ENCODE measurements around the gene LETM1.

The LETM1 gene

DNA sequence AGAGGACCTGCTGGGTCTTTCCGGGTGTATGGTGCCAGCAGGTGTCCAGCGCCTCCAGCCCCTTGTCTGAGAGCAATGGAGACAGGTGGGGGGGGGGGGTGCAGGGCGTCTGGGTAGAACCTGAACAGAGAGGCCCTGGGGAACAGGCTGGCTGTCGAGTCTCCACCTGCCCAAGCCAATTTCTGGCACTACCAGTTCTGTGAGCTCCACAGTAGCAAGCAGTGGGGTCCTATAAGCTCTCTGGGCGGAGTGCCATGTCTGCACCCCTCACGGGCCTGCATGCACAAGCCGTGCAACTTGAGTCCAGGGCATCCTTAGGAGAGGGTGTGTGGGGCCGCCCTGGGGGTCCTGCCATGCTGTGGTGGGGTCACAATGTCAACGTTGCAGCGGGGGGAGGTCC lies 72.9 kb downstream of the LETM1 start:
- no peak for DNase-seq

DNA sequence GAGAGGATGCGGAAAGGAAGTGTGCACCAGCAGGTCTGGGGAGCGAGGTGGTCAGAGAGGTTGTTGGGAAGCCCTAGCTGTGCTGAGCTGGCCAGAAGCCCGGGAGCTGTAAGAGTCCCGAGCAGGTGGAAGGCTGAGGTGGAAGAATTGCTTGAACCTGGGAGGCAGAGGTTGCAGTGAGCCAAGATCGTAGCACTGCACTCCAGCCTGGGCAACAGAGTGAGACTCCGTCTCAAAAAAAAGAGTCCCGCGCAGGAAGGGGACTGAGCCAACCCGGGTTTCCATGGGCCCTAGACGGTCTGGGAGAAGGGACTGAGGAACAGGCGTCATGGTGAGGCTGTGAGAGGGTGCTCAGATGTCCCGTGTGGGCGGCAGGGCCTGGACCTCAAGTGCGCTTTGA lies 75.5 kb downstream of the LETM1 start:
- no peak for DNase-seq

DNA sequence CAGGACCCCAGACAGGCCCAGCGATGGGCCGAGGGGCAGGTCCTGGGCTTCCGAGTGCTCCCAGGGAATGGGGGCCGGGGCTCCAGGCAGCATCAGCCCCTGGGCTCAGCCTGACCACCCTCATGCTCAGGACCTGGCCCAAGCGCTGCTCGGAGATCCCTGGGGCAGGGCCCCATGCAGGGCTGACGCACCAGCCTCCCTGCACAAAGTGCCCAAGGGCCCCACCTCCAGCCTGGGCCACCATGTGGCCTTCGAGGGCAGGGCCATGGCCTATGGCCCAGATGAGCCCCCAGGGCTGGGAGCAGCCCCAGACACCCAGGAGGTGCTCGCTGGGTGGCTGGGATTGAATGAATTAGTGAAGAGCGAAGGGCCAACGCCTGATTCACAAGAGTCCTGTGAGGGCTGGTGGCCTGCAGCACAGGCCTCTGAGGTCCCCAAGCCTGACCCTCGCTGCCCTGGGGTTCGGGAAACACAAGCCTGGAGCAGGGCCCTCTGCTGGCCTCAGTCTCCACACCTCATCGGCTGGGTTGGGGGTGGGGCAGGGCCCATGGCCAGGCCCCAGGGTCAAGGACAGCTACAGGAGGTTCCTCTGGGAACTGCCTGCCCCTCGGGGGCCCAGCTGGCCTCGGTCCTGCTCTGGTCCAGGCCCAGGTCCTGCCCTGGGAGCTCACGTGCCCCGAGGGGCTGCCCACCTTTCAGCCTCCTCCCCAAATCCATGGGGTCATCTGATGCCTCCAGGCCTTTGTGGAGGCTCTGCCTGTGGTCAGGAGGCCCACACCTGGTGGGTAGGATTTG lies 76.2 kb downstream of the LETM1 start:
- peak in 4 of 56 donors; percentile 25 to 41 (median 36) for DNase-seq

DNA sequence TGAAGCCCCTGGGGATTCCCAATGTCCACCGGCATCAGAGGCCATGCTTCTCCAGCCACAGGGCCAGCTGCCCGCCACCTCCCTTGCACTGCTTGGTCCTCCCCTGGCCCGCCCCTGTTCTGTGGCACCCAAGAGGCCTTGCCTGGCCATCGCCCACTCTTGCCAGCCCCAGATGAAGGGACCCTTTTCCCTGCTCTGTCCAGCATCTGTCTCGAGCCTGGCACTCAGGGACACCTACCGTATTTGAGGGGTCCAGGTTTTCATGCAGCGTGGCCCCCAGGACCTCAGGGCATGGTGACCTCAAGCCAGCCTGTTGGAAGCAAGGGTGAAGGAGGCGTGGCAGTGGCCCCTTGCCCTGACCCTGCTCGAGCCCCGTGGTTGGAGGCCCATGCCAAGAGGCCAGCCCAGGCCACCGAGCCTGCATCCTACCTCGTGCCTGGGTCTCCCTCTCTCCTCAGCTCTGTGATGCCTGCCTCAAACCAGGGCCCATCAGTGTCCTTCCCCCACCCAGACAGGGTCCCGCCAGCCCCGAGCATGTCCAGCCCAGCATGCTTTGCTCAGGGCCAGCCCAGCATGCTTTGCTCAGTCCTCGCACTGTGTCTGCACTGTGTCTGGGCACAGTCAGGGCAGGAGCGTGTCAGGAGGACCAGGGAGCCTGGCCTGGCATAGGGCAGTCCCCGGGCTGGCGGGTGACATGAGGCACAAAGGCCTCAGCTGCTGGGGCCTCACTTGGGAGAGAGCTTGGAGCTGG lies 77.1 kb downstream of the LETM1 start:
- DNase-seq = peak in 3 of 56 donors; percentile 22 to 31 (median 23)

DNA sequence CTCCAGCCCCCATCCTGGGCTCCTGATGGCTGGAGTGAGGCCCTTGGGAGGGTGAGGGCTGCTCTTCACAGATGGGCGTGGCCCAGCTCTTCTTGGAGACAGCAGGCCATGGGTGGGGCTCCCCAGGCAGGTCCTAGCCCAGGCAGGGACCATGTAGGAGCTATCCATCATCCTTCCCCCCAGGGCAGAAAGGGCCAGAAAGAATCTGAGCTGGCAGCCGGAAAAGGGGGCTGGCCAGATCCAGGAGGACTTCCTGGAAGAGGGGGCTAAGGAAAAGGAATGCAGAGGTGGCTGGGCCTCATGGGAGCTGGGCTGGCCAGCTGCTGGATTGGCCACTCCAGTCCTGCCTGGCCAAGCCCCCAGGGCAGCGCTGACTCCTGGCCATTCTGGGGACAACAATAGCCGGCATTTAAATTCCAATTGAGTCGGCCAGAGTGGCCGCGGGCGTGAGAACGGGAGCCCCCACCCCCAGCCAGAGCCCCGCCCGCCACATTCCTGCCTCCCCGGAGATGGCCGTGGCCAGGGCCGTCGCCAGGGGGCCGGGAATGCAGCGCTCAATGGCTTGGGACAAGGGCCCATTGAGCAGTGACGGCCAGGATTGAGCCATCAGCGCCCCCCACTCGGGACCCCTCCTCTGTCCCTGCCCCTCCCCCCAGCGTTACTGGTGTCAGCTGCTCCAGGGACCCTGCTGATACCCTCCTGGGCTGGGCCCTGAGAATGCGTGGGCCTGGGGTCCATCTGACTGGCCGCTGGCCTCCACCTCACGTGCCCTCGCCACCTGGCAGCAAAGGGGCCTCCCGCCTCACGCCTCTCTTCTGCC lies 77.9 kb downstream of the LETM1 start:
- DNase-seq = peak in 39 of 56 donors; percentile 11 to 79 (median 53)

DNA sequence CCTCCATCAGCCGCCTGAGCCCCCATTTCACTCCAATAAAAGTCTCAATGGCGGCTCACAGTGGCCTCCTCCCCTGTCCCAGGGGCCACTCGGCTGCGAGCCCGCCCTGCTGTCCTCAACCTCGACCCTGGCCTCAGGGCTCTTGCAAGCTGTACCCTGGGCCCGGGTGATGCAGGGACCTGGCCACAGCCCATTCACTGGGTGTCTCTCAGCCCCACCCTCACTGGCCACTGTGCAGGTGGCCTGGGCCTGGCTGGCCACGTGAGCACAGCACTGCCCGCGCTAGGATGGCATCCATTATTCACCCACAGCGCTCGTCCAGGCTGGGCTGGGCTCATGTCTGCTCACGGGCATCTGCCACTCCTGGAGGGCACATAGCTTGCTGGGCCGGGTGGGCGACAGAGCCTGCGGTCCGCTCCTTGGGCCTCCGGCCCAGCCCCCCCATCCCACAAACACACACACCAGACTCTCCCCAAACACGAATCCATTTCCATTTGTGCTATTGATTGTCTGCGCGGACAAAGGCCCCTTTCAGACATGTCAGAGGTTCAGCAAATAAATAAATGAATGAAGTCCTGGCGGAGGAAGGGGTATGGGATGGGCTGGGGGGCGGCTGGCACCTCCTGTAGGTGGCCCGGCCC lies 79.3 kb downstream of the LETM1 start:
- peak in 13 of 56 donors; percentile 11 to 45 (median 27) for DNase-seq

DNA sequence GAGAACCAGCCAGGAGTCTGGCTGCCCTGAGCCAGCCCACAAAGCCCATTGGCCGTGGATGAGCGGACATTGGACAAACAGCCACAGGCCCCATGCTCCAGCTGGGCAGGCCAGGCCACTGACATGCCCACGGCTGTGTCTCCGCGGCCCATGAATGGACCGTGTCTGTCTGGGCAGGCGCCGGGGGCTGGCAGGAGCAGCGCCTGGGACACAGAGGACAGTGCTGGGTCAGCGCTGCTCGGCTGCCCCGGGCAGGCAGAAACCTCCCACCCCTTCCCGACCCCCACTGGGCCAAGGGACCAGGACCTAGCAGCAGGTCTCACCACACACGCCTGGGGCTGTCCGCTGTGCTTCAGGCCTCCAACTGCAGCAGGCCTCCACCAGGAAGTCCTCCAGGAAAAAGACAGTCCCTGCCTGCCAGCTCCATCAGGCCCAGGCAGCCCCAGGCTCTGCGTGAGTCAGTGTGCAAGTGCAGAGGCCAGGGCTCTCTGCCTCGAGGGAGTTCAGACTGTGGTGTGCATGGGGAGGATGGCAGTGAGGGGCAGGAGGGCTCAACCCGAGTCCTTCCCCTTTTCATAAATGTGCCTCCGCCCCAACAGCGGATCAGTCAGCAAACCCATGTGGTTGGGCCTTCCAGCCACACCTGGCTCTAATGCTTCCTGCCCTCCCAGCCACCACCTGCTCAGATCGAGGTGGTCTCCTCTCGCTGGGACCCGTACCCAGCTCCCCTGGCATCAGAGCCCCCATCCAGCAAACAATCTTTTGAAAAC lies 80.0 kb downstream of the LETM1 start:
- peak in 52 of 56 donors; percentile 15 to 90 (median 66) for DNase-seq

DNA sequence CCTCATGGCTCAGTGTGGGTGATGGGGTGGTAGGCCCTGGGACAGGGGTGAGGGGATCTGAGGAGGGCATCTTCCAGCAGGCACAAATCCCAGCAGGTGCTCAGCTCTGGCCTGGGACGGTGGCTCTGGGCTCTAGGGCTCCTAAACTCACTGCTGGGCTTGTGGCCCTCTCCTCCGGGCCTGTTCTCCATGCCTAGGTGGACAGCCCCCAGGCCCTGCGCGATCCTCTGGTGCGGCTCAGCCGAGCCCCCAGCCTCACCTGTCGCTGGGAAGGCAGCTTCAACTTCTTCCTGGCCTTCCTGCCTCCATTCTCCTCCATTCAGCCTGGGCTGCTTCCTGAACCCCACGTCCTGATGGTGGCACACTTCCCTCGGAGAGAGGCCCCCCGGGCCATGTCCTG lies 82.2 kb downstream of the LETM1 start:
- no peak for DNase-seq

DNA sequence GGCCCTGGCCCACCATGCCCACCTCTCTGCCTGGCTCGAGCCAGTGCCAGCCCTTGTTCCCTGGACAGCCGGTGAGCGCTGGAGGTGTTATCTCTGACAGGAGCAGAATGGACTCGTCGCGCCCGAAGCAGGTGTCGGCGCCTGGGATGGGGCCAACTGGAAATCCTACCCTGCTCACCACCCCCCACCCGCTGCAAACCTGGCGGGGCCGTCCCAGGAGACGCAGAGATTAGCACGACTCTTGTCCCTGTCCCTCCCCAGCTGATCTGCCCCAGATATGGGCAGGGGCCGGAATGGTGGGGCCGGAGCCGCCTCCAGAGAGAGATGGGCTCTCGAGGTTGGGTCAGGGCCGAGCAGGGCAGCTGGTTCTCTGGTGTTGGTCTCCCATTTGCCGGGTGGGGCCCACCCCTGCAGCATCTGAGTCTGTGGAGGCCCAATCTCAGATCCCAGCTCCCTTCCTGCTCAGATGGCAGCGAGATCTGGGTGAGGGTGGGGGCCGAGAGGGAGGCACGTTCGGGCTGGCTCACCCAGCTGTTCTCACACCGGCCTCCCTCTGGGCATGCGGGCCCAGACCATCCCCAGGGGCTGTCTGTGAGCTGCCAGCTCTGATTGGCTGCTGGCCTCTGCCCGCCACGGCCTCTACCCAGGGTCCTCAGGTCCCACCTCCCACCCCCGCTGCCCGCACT lies 83.0 kb downstream of the LETM1 start:
- DNase-seq = no peak

DNA sequence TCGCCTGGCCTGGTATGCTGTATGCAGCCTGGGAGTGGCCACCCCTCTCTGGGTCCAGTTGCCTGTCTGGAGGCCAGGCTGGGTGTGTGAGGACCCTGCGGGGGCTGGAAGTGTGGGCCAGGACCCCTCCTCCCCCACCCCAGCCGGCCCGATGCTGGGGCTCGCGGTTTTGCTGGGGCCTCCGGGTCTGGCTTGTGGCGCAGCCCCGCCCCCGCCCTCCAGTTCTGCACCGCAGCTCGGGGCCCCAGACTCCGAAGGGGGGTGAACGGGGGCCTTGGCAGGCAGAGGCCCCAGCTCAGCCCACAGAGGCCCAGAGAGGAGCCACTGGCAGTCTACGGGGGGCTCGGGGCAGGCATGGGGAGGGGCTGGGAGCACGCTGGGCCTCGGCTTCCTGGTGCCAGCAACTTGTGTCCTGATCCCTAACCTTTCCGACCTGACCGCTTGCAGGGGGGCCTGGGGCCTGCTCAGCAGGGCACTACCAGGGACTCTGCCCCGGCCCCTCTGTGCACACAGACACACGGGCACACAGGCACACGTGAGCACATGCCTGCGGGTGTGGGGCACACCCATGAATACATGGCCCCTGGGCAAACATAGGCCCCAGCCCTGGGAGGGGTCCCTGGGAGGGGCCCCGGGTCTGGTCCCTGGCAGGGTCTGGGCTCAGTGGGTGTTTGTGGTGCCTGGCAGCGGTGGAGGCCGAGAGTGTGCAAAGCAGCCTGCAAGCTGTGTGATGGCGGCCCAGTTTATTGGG lies 84.2 kb downstream of the LETM1 start:
- DNase-seq = no peak

DNA sequence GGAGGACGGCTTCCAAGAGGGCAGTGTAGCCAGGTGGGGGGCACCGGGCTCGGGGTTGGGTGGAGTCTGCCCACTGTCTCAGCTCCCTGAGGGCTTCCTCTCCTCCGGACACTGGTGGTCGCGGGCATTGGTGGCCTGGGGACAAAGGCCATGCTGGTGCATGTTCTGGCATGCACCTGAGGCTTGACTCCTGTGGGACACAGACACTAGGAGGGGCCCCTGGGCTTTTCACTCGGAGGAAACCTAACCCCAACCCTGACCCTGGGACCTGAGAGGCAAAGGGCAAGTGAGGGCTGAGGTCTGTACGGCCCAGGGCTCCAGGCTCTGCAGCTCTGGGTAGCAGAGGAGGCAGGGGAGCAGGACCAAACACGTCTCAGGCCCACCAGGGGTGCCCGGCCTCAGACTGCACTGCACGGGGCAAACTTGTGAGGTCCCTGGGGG lies 85.1 kb downstream of the LETM1 start:
- DNase-seq = no peak

DNA sequence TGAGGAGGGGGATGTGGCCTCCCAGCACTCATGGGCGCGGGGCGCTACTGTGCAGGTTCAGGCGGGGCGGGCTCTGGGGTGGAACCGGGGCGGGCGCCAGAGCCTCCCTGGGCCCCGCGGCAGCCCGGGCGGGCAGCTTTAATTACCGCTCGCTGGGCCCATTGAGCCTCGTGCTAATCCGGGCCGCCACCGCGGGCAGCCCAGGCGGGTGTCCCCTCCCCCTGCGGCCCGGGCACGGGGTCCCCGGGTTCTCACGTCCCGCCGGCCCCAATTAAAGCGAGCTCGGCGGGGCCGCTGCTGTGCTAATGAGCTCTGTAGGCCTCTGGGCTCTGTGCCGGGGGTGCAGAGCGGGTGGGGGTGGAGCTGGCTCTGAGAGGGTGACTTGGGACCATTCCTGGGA lies 85.7 kb downstream of the LETM1 start:
- peak in 30 of 56 donors; percentile 16 to 80 (median 53) for DNase-seq

DNA sequence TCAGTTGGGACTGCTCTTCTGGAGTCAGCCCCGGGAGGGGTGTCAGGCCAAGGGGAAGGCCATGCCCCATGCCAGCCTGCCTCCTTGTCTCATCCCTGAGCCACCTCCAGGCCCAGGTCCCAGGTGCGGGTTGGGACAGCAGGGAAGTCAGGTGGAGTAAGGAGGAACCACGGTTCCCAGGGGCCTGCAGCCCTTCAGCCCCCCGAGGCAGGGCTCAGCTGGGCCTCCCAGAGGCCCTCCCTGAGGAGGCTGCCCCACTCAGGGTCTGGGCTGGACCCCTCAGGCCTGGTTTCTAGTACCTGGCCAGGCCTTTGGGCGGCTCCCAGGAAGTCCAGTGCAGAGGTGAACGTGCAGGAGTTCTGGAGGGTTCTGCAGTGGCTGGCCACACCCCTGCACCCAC lies 86.3 kb downstream of the LETM1 start:
- no peak for DNase-seq

DNA sequence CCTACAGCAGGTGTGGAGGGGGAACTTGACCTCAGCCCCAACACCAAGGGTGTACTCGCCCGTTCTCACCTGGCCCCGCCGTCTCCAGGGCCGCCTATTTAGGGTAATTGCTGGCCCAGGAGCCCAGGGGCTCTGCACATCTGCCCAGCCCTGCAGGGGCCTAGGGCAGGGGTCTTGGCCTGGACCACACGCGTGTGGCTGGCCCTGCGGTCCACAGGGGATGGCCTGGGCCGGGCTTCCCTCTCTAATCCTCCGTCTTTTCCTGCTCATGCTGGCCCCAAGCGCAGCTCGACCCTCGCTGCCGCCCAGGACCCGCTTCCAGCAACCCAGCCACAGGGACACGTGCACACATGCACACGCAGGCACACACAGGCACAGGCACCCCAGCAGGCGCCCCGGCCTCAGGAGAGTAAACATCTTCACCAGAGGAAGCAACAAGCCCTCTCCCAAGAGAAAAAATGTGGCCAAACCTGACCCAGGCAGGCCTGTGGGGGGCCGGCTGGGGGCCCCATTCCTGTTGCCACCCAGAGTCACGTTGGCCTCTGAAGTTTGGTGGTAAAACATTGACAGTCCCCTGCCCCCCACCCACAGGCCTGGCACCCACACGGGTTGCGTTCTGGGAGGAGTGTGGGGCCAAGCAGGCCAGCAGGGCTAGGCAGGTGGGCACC lies 87.5 kb downstream of the LETM1 start:
- no peak for DNase-seq

DNA sequence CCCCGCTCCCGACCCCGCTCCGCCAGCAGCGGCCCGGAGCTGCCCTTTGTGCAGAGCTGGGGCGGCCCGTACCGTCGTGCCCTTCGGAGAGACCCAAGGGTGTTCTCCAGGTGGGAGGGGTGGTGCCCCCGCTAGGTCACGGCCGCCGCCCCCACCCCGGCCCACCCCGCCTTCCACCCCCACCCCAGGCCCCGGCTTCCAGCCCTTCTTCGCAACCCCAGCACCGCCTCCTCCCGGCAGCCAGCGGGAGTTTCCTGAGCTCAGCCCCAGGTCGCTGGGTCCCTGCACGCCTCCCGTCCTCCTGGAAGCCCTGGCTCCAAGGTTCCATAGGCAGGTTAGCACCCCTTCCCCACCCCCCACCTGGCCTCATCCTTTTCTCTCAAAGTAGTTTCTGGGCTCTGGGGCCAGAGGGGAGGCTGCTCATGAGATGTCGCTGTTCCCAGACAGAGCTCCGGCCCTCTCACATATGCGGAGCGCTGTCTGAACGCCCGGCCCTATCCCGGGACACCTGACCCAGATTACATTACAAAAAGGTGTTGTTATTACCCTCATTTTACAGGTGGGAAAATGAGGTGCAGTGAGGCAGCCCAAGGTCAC lies 88.1 kb downstream of the LETM1 start:
- no peak for DNase-seq

DNA sequence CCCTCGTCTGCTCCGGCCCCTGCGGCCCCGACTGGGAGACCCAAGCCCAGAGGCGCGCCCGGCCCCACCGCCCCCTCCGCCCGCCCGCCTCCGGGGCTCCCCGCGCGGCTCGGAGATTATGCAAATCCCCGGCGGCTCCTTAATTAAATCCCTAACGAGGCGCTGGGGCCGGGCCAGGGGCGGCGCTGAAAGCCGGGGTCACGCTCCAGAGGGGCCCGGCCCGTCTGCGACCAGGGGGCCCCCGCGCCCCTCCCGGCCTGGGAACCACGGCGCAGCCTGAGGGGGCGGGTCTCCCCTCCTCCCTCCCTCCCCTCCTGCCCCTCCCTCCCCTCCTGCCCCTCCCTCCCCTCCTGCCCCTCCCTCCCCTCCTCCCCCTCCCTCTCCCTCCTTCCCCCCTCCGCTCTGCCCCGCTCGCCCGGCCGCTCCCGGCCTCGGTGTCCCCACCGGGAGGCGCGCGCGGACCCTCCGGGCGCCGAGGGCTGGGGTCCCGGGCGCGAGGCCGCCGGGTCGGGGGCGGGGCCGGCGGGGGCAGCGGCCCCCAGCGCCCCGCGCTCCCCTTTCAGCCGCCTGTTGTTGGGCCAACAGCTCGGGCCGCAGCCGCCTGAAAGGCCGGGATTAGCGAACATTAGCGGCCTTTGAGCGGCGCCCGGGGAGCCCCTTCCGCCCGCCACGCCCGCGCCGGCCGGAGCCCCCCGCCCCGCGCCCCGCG lies 88.7 kb downstream of the LETM1 start:
- peak in 17 of 56 donors; percentile 27 to 73 (median 50) for DNase-seq
